SHP77 (cell line): ENCODE results near the gene TIMM22.
"Not testable (repeated sequence)": the region's sequence is repeated elsewhere in the genome, so short reads cannot be mapped to it uniquely, and the experiment has no call there.

Experiments used
- DNase-seq, 2 experiments: peaks; one replicate each; lab custom pipeline; 2025; lab: John Stamatoyannopoulos, UW

The TIMM22 gene

DNA sequence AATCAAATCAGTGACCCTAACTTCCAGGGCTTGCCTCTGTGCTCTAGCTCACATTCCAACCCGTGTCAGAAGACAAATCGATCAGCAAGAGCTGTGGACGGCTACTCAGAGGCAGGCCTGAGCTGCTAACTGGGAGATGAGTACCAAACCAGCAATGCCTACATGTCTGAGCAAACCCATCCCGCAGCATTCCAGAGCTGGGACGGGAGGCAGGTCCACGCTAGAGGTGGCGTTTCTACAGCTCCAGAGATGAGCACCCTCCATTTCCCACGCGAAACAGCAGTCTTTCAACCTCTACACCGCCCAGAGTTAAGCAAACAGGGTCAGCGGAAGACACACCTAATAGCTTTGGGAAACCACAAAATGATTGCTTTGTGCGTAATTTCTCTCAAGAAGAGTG, 23.9 kb upstream of the TIMM22 start:
- no peak for DNase-seq

DNA sequence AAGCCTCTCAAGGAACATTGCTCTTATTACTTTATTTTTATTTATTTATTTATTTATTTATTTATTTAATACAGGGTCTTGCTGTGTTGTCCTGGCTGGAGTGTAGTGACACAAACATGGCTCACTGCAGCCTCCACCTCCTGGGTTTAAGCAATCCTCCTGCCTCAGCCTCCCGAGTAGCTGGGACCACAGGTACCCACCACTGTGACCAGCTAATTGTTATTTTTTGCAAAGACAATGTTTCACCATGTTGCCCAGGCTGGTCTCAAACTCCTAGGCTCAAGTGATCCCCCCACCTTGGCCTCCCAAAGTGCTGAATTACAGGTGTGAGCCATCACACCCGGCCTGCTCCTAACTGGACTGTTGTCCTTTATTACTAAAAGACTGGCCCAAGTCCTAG, 22.2 kb upstream of the TIMM22 start:
- DNase-seq = not testable (repeated sequence)

DNA sequence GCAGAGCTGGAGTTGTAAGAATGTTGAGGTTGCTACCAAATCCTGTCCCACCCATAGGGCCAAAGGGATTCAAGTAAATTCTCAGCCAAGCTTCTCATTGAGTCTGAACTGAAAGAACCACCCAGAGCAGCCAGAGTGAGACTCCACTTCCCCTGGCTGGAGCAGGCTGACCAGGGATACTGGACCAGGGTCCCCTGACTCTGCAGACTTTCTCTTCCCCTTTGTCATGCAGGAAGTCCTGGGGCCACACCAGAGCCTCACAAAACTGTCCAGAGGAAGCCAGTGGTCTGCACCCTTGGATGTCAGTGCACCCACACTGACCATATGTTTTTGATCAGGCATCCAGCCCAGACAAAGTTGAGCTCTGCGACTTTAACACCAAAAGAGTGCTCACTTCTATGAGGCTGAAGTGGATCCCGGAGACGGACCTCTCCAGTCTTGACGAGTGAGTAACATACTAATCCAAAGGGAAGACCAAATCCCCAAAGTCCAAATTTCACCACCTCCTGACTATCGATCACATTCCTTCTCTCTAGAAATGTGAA, 21.5 kb upstream of the TIMM22 start:
- no peak for DNase-seq

DNA sequence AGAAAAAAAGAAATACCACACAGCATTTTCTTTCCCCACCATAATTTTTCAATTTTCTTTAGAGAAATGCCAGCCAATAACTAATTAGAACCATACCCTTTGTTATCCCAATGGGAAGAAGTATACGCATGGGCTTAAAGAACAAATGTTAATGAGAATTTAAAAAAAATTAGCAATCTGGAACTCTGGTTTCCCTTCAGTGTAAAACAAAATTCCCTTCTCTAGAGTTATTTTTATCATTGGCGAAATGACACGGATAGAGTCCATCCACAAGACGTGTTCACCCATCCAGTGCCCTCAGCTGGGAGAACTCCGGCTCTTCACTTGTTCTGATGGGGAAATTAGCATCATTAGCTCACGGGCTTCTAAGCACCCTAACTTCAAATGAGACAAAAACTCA, 20.6 kb upstream of the TIMM22 start:
- DNase-seq = no peak

DNA sequence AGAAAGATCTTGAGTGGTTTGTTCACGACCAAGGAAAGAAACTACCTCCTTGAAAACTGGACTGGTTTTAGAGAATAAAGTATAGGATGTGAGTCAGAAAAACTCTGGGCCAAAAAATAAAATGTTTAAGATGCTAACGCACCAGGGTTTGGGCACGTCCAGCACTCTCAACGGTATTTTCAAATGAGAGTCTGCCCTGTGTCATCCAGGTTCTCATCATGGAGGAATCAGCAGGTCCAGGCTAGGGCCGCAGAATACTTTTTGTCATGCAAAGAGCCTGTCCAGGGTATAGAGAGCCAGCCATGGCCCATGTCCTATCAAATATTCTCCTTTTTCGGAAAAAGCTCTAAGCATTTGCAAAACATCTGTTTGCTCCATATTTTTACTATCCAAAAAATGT, 19.8 kb upstream of the TIMM22 start:
- no peak for DNase-seq

DNA sequence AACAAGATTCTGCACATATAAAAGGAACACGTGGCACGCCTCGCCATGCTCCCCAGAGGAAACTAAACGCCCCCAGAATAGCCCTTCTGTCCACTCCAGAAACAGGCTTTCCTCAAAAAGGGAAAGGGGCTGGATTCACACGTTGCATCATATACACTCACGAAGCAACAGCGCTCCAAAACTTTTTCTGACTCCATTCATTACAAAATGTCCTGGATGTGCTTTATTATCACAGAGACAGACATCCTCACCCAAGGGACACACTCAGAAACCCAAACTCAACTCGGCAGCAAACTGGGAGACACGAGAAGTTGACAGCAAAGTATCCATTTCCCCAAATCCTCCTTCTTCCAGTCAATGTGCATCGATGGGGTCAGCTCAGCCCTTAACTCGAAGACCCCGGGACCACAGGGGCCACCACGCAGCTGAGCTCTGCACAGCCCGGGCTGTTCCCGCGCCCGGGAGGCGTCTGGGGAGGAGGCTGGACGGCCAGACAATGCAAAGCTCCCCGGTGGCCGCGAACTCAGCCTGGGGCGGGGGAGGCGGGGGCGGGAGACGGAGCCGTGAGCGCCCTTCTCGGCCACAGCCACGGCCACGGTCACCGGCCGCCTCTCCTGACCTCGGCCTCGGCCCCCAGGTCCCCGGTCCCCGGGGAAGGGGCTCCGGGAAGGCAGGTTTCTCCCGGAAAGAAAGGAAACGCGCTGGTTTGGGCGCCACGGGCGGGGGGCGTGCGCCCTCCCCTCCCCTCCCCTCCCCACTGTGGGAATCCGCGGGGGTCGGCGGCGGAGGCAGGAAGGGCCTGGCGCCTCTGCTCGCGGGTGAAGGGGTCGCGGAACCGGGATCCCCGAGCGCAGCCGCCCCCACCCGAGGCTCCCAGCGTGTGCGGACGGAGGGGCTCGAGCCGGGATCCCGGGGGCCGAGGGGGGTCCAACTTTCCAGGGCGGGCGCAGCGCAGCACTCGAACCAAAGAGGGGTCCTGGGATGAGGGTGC, 18.5 kb upstream of the TIMM22 start:
- no peak for DNase-seq

DNA sequence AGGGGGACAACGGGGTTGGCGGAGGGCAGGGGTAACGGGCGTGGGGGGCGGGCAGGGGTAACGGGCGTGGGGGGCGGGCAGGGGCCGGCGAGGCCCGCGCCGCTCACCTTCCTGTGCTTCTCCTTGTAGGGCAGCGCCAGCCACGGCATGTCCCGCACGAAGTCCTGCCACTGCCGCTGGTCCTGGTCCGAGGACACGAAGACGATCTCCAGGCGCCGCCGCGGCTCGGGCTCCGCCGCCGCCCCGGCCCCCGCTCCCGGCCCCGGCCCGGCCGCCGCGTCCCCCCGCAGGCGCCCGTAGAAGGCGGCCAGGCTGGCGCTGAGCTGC, 17.8 kb upstream of the TIMM22 start:
- DNase-seq = no peak

DNA sequence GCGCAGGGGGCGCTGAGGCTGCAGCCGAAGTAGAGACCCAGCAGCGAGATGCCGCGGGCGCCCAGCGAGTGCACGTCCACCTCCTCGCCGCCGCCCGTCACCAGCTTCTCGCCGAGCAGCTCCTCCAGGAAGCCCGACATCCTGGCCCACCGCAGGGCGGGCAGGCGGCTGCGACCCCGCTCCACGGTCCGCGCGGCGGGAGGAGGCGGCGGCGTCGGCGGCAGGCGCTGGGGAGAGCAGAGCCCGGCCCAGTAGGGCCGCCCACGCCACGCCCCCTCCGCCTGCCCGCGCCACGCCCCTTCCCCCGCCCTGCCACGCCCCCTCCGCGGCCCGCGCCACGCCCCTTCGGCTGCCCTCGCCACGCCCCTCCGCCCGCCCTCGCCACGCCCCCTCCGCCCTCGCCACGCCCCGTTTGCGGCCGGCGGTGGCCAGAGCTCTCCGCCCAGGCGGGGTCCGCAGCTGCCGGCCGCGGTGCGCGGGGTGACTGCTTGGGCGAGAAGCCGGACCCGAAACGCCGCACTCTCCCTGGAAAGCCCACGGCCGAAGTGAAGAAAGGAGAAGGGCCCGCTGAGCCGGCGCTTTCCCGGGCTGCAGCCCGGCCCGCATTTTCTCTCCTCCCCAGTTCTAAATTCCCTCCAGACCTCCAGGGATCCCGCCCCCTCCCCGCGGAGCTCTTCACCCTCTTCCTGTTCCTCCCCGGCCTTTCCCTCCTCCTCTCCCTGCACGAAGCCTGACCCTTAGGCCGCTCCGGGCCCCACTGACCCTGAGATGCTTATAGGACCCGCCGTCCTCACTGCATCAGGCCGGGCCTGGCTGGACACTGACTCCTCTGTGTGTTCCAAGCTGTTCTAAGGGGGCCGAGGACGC, 17.2 kb upstream of the TIMM22 start, which contains the start of gene NXN:
Gene NXN (minus strand): TSS at position 238 of the 867 bp plus-strand sequence.
- peak; percentile 65 to 87 for DNase-seq

DNA sequence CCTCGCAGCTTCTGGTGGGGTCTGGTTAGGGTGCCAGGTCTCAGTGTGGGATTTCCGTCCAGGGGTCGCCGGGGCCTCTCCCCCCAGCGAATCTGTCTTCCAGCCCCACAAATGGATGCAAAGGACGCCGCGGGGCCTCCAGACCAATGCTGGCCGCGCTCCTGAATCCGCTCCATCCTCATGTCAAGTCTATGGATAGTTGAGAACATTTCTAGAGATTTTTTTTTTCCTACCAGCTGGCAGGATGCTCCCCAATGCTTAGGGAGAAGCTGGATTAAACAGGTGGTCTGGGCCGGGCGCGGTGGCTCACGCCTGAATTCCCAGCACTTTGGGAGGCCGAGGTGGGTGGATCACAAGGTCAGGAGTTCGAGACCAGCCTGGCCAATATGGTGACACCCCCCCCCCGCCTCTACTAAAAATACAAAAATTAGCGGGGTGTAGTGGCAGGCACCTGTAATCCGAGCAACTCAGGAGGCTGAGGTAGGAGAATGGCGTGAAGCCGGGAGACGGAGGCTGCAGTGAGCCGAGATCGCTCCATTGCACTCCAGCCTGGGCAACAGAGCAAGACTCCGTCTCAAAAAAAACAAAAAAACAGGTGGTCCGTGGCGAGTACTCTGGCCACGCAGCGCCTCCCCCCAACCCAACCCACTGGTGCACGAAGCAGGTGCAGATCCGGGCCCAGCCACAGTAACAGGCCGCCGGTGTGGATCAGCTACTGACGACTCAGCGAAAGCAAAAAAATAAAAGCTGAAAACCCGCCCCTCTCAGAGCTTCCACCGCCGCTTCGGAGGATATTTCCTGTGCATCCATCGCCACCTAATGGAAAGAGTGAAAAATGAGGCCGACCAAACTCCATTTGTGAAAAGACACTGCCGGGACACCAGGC, 16.3 kb upstream of the TIMM22 start:
- peak; percentile 90 to 91 for DNase-seq

DNA sequence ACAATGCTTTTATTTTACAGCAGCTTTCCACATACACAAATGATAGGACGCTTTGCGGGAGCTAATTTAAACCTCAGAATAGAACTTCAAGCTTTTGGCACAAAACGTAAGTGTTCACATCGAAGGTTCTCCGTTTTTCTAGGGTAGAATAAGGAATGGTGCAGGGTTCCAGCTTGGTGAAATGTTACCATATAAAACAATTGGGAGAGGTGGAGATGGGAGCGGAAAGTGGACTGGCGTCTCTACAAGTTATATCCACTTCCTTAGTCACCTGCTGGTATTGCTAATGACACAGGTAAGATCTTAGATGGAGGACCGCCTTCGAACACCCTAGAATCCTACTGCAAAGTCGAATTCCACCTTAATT, 15.7 kb upstream of the TIMM22 start:
- DNase-seq = no peak

DNA sequence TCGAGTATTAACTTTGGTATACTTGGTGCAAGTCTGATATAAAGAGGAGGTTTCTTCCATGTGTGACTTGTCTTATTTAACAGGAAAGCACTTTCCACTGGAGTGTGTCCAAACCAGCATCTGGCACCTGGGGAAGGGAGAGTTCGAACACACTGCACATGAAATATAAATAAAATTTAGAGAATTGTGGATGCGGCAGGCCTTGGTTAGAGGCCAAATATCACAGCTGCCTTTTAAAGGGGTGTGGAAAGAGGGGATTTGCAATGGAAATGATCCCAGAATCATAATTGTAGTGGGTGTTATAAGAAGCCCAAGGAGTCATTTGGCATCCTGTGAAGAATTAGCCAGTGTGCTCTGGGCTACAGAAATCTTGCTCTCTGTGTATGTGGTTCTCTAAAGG, 13.0 kb upstream of the TIMM22 start:
- no peak for DNase-seq

DNA sequence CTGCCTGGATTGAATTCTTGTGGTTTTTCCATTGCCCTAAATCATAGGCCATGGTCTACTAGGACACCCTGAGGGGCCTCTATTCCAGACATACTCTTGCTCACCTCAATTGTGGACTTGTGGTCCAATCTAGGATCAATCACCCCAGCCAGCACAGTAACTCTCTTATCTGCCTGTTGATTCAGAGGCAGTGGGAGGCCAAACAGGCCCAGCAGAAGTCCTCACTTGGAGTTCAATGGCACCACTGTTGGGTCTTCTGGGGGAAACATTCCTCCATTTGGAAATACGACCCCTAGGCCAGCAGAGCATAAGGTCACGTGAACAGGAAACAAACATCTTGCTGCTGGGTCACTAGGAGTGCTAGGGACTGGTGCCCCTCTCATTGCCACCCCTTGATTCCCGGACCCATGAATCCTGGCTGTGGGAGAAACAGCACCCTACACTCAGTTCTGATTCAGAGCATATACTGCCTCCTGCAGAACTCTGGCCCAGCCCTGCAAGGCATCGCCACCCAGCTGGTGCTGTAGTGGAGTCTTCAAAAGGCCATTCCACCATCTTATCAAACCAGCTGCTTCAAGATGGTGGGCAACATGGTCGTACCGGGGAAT, 10.5 kb upstream of the TIMM22 start:
- DNase-seq = no peak

DNA sequence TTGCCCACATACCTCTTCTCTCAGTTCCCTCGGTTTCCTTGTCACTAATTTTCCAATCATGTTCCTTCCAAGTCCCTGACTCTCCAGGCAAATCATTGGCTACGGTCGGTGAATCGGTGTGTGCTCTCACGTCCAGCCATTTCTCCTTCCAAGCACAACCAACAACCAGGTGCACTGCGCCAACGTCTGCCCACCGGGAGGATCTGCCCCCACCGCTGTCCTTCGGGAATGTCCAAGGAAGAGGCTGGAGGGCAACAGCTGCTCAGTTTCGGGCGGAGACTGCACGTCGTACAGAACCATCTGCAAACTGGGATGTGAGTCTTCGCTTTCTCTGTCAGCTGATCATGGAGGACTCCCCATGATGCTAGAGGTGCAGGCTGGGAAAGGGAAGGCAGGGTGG, 9.0 kb upstream of the TIMM22 start:
- DNase-seq = no peak

DNA sequence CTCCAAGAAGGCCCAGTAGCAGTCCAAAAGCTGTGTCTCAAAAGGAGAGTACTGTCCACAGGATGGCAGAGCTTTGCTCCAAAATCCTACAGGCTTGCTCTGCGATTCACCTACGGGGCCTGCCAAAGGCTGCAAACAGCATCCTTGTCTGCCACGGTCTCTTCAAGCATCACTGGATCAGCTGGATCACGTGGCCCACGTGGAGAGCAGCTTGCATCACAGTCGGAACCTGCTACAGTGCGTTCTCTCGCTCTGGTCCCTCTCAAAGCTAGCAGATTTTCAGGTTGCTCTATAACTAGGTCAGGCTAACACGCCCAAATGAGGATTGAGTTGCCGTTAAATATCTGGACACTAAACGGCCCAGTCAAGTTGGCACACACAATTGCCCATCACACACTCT, 8.4 kb upstream of the TIMM22 start:
- no peak for DNase-seq

DNA sequence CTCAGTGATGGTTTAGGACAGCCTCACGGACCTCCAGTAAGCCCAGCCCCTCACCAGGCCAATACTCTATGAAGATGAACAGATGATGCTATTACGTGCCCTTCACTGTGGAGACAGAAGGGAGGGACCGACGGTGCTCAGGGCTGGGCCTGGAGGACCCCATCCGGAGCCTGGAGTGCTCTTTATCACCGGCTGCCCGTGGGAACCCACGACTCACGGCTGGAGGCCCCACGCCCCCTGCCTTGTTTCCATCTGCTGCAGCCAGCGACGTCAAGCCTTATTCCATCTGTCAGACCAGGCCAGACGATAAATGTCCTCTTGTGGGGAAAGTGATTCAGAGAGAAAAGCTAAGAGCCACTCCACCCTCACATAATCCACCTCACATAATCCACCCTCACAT, 4.0 kb upstream of the TIMM22 start:
- DNase-seq = no peak

DNA sequence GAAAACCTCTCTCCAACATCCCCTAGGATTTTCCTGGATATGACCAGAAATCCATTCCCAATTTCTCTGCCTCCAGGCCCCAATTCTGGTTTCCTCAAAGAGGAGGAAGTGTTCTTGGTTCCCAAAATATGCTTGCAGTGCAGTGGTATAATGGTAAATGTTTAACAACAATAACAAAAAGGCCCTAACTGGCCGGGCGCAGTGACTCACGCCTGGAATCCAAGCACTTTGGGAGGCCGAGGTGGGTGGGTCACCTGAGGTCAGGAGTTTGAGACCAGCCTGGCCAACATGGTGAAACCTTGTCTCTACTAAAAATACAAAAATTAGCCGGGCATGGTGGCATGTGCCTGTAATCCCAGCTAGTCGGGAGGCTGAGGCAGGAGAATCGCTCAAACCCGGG, 1.6 kb upstream of the TIMM22 start:
- DNase-seq = not testable (repeated sequence)

DNA sequence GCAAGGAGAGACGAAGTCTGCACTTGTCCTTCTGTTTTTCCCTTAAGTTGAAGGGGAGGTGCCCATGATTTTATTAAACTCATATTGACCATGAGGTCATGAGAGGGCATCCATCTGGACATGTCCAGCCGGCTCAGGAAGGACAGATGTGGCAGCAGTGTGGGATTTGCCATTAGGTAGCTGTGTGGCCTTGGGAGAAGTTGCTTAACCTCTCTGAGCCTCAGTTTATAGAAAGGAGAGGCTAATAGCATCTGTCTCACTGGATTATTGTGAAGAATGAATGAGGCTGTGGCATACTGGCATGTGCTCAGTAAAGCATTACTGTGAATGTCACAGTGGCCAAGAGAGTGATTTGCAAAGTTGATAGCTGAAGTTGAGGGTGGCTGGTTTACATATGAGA, 1.2 kb downstream of the TIMM22 start:
- no peak for DNase-seq

DNA sequence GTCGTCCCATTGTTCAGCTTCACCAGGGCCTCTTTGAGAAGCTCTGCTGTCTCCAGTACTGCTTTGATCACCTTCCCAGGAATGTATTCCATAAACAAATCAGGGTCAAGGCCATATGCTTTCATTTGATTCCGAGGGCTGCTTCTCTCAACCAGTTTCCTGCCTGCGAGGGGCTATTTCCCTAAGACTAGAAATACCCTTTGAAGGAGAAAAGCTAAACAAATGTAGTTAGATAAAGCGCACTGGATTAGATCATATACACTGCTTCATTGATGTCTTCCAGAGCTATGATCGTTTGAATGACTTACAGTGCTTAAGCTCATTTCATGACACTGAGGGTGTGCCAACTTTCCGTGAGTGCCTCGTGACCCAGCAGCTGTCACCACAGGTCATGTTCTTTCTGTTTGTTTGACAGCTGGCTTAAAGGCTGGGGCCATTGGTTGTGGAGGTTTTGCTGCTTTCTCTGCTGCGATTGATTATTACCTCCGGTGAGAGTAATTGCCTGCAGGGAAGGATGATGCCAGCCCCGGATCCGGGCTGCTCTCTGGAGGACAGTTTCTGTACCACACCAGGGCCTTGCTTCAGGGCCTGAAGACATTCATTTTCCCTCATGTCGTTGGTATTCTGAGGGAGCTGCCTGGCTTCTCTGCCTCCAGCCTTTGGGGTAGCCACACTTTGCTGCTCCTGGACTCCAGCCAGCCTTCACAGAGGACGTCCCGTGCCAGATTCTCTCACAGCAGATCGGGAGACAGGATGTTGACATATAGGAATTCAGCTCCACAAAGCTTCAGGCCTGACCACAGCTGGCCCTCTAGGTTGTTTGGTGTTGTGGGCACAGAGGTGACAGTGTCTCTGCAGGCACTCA, 3.9 kb downstream of the TIMM22 start:
- peak in 1 of 2 experiments; percentile 11 for DNase-seq

DNA sequence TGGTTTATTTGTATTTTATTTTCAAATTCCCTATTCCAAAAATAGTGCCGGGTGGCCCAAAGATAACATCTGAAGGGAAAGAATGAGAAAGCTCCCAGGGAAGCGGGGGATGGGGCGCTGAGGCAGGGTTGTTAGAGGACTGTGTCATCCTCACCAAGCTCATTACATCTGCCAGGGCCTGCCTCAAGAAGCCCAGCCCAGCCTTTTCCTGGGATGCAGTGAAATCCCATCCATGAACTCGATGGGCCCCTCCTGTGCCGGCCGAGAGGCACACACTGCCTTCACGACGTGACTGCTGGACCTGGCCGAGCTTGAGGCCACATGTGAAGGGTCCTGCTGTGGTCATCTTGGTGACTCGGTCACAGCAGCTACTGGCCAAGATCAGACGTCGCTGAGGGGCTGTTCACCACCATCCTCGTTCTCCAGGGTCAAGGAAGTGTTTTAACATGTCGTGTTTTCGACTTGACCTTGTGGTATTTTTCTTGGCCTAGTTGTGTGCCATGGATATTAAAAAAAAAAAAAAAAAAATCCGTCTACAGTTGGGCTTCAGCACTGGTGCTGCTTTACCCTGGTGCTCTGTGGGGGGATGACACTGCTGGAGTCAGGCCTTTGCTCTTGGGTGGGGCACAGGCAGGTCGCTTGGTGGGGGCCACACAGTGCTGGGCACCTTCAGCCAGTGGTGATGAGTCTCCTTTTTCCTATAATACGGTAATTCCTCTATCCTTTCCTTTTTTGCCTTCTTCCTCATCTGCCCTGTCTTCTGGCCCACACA, 4.9 kb downstream of the TIMM22 start:
- DNase-seq = no peak

DNA sequence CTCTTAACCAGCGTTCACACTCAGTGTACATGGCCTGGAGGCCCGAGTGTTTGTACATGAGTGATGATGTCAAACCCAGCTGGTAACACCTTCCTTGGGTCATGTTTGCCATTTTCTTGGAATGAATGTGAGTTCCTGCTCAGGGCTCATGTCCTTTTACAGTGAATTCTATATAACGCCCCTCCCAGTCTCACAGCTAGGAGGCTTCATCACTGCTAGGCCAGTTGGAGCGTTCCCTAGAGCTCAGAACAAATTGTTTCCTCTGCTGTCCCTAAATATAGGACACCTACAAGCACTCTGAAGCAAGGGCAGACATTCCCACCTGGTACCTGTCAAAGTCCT, 5.5 kb downstream of the TIMM22 start:
- no peak for DNase-seq
